ENCODE results near the gene ERICH6. TPM values are rescaled to one million over a fixed set of nuclear protein-coding genes. Genes with fewer than 3 reads are reported as not detected.

Gene ERICH6
- total RNA-seq, 2 donors from 2014 or later, result 0.19 TPM; not detected in 1

DNA sequence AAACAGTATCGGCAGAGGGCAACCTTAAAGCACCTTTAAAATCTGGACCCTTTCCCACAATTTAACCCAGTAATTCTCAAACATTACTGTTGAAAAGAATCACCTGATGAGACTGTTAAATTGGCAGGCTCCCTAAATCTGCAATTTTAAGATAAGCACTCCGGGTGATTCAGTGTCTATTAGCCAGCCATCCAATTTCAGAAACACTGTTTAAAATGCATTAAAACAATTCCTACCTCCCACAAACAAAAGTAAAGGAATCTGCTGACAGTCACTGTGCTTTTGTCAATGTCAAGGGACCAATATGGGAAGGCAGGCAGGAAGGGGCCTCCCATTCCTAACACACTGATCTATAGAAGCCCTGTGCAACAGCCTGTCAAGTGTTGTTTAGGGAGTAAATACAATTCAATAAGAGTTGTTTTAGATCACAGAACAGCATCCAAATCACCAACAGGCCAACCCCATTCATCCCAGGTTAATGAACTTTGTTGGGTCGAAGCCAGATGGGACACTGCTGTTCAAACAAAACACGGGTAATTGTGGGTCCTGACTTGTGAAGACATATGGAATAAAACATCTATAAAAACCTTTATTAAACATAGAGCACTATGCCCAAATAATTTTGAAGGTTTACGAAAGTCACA, 37.9 kb upstream of the ERICH6 start:
- ATAC-seq (replicated peaks in 1 of 2) (no peak), DNase-seq (no peak)
- no peaks in the 10 kb centered on the region for H3K9me3 Mint-ChIP-seq
- peak overlapping the region; percentile 98 for H3K27ac Mint-ChIP-seq
- peak overlapping the region; percentile 91 to 94 for H3K4me3 Mint-ChIP-seq
- peaks cover 13 to 33% of the 10 kb centered on the region in 2 donors for H3K36me3 Mint-ChIP-seq (ENCODE audit: insufficient read depth in 2 of 2)
- peaks cover 100% of the 10 kb centered on the region for H3K4me1 Mint-ChIP-seq (ENCODE audit: low read depth)
- no peaks in the 10 kb centered on the region for H3K27me3 Mint-ChIP-seq (ENCODE audit: low read depth)

DNA sequence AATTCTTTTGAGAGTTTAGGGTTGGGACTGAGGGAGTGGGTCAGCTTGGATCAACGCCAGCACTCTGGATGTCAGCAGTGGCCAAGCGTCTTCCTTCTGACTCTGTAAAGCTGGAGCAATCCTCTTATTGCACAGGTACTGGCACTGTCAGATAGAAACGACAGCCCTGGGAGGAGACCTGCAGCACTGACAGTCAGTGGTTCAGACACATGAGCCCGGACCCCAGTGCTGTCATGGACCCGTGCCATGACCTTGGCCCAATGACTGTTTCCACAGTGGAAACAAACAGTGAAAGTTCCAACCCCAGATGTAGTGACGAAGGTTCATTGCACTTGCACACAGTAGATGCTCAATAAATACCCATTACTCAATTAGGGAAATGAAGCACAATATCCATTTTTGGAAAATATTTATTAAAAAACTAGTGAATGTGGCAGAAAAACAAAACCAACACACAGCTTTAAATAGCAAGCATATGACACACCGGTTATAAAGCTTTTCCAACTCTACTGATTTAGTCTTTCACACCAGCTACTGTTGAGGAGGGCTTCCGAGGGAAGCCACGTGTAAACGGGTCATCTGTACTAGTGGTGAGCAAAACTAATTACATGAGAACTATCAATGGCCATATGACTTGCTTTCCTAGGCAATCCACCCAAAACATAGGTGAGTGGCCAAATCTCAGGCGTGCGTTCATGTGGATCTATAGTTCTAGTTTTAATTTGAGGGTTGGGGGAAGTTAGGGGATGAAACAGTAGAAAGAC, 37.2 kb upstream of the ERICH6 start:
- peak overlapping the region; percentile 98 for H3K27ac Mint-ChIP-seq
- DNase-seq, result peak; percentile 53 to 69

DNA sequence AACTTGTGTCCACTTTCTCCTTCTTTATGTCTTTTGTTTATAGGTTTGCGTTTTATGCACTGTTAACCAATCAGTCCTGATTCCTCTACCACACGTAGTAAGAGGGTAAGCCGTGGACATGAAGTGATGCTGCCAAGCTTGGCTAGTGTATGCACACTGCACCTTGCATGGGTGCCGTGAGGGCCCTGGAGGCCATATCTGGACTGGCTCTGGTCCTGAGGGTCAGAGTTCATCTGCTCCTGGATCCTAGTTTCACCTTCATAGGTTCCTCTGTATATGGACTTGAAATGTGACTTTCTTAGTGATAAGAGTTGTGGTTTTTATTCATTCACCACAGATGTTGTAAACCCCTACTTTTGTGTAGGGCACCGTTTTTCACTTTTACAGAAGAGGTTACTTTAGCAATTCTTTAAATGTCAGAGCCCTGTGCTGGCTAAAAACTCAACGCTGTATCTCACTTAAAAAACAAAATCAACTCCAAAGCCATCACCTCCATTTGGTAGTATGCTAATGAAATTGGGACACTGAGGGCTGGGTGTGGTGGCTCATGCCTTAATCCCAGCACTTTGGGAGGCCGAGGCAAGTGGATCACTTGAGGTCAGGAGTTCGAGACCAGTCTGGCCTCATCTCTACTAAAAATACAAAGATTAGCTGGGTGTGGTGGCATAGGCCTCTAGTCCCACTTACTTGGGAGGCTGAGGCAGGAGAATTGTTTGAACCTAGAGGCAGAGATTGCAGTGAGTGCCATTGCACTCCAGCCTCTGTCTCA, 36.3 kb upstream of the ERICH6 start:
- peak overlapping the region; percentile 91 to 94 for H3K4me3 Mint-ChIP-seq
- H3K36me3 Mint-ChIP-seq (ENCODE audit: insufficient read depth in 2 of 2), result peaks cover 9 to 26% of the 10 kb centered on the region in 2 donors
- ATAC-seq (replicated peaks in 1 of 2) (peak; percentile 44 to 45), DNase-seq (peak; percentile 30 to 47)
- peaks cover 100% of the 10 kb centered on the region for H3K4me1 Mint-ChIP-seq (ENCODE audit: low read depth)
- H3K27ac Mint-ChIP-seq, result peak overlapping the region; percentile 98
- no peaks in the 10 kb centered on the region for H3K27me3 Mint-ChIP-seq (ENCODE audit: low read depth)
- no peaks in the 10 kb centered on the region for H3K9me3 Mint-ChIP-seq

More for the DNA sequence above, 37.2 kb upstream of the ERICH6 start:
- Mint-ChIP-seq H3K9me3 (no peaks in the 10 kb centered on the region), H3K27me3 (ENCODE audit: low read depth) (no peaks in the 10 kb centered on the region), H3K4me1 (ENCODE audit: low read depth) (peaks cover 100% of the 10 kb centered on the region), H3K36me3 (ENCODE audit: insufficient read depth in 2 of 2) (peaks cover 11 to 30% of the 10 kb centered on the region in 2 donors), H3K4me3 (peak overlapping the region; percentile 91 to 94)
- peak; percentile 43 to 45 for ATAC-seq (replicated peaks in 1 of 2)

DNA sequence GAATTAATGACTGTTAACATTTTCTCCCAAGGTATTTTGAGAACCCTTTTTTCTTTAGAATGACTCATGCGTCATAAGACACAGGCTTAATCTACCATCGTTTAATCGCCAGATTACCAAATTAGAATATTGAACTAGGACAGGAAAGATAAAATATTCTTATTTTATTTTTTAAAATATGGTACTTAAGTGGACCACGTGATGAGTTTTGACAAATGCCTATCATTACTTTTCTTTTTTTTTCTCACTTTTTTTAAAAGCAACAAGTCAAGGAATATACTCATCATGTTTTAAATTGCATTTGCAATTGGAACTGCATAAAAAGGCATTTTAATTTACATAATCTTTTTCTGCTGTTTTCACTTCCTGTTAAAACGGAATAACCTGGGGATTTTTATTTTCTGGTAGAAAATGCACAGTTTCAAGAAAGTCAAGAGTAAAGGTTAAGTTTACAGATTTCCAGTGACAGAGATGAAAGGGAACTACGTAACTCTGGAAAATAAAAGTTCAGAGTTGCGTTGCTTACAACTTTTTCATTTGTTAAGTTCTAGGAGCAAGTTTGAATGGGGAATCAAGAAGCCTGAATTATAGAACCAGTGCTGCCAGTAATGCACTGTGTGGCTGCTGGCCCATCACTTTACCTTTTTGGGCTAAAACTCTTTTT, 35.6 kb upstream of the ERICH6 start:
- Mint-ChIP-seq H3K4me3 (peak overlapping the region; percentile 91 to 94), H3K27ac (peak overlapping the region; percentile 98), H3K4me1 (ENCODE audit: low read depth) (peaks cover 96% of the 10 kb centered on the region), H3K36me3 (ENCODE audit: insufficient read depth in 2 of 2) (peaks cover 8 to 26% of the 10 kb centered on the region in 2 donors), H3K9me3 (no peaks in the 10 kb centered on the region), H3K27me3 (ENCODE audit: low read depth) (no peaks in the 10 kb centered on the region)
- DNase-seq, result no peak
- ATAC-seq (replicated peaks in 1 of 2), result peak; percentile 3 to 16

DNA sequence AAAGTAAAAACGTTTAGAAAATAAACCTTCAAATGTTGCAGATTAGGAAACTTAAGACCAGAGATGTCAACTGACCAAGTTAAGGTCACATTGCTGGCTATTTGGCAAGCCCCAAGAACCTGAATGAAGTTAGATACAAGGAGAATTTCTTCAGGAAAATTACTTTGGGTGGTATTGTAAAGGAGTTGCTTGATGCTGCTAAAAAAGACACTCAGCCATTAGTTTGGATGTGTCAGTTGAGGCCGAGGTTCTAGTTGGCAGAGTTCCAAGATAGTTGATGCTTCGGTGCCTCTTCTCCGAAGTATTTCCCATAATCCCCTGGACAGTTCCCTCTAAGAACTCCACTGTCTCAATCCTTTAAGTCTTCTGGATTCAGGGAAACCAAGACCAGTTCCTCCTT, 35.0 kb upstream of the ERICH6 start:
- Mint-ChIP-seq H3K9me3 (no peaks in the 10 kb centered on the region), H3K4me1 (ENCODE audit: low read depth) (peaks cover 96% of the 10 kb centered on the region), H3K4me3 (peak overlapping the region; percentile 91 to 94), H3K27ac (peak overlapping the region; percentile 98), H3K36me3 (ENCODE audit: insufficient read depth in 2 of 2) (peaks cover 8 to 24% of the 10 kb centered on the region in 2 donors), H3K27me3 (ENCODE audit: low read depth) (no peaks in the 10 kb centered on the region)
- ATAC-seq (replicated peaks in 1 of 2) (no peak), DNase-seq (no peak)

- ATAC-seq (replicated peaks in 1 of 2) (peak; percentile 79 to 82), DNase-seq (peak; percentile 70 to 83)
- peaks cover 7 to 19% of the 10 kb centered on the region in 2 donors for H3K36me3 Mint-ChIP-seq (ENCODE audit: insufficient read depth in 2 of 2)
- no peaks in the 10 kb centered on the region for H3K9me3 Mint-ChIP-seq
- peak overlapping the region; percentile 91 to 94 for H3K4me3 Mint-ChIP-seq
- peak overlapping the region; percentile 98 for H3K27ac Mint-ChIP-seq
- H3K4me1 Mint-ChIP-seq (ENCODE audit: low read depth), result peaks cover 95% of the 10 kb centered on the region
- H3K27me3 Mint-ChIP-seq (ENCODE audit: low read depth), result no peaks in the 10 kb centered on the region
Observed at GRCh38 chr3:150737874-150738679, 34.4 kb upstream of the ERICH6 start.

DNA sequence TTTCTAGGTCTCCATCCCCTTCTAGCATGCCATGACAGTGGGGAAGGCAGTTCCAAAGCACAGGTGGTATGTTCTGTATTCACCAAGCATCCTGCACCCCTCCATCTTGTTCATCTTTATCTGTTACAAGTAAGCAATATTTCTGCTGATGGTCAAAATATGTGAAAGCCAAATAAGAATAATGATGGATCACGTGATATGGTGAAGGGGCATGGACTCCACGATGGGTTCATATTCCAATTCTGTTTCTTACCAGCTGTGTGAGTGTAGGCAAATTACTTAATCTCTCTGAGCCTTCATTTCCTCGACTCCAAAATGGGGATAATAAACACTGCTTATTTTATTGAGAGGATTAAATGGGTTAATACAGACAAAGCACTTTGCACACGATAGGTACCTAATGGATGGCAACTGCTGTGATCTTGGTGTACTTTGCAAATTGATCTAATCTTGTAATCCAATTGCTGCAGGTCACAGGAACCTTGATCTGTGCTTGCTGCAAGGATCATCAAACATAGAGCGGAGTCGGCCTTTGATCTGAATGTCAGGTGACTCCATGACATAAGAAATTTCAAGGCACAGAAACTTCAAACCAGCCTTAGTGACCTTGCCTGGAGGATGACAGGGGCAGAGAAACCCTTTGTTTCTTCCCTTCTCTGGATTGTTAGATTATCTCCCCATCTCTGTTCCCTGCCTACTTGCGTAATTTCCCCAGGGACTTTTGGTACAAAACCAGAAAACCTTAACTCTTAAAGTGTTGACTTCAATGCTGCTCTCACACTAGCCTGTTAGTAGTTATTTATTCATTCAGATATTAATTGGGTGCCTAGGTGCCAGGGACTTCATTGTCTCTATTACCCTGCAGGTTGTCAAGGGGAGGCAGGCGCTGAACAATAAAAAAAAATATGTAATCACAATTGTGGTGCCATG, 33.4 kb upstream of the ERICH6 start:
- Mint-ChIP-seq H3K4me1 (ENCODE audit: low read depth) (peaks cover 86% of the 10 kb centered on the region), H3K9me3 (no peaks in the 10 kb centered on the region), H3K27me3 (ENCODE audit: low read depth) (no peaks in the 10 kb centered on the region), H3K27ac (peak overlapping the region; percentile 98), H3K4me3 (peak overlapping the region; percentile 91 to 94), H3K36me3 (ENCODE audit: insufficient read depth in 2 of 2) (peaks cover 4 to 13% of the 10 kb centered on the region in 2 donors)
- DNase-seq (no peak), ATAC-seq (replicated peaks in 1 of 2) (no peak)

DNA sequence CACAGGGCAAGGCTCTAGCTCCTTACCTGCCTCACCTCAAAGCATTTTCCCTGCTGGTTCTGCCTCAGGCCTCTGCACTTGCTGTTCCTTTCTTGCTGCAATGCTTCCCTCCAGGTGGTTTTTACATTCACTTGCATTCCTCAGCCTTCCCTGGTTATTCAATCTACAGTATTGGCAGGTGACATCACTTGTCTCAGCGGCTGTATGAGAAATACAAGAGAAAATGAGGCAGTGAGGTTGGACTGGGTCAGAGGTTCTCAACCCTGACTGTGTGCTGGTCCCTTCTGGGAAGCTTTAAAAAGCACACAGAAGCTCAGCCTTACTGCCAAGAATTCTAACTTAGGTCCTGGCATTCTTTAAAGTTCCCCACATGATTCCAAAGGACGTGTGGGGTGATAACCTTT, 32.6 kb upstream of the ERICH6 start:
- no peaks in the 10 kb centered on the region for H3K9me3 Mint-ChIP-seq
- H3K4me3 Mint-ChIP-seq, result no peak overlapping the region
- peaks cover 77% of the 10 kb centered on the region for H3K4me1 Mint-ChIP-seq (ENCODE audit: low read depth)
- ATAC-seq (replicated peaks in 1 of 2), result no peak
- no peaks in the 10 kb centered on the region for H3K27me3 Mint-ChIP-seq (ENCODE audit: low read depth)
- H3K27ac Mint-ChIP-seq, result no peak overlapping the region
- H3K36me3 Mint-ChIP-seq (ENCODE audit: insufficient read depth in 2 of 2), result peaks cover 3 to 11% of the 10 kb centered on the region in 2 donors
- no peak for DNase-seq

DNA sequence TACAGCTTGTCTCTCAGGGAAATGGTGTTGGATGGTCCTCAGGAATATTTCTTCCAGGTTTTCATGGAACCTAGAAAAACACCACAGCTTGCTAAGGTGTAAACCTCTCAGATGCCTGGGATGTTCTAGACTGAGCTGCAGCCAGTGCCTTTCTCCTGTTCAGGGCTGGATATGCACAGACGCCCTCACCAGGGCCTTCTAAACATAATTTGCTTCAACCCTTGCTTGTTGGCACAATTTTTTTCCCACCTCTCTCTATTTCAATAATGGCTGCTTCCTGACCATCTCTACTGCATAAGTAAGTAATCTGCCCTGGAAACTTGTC, 31.0 kb upstream of the ERICH6 start:
- H3K36me3 Mint-ChIP-seq (ENCODE audit: insufficient read depth in 2 of 2), result peaks cover 0 to 2% of the 10 kb centered on the region in 2 donors
- H3K27me3 Mint-ChIP-seq (ENCODE audit: low read depth), result no peaks in the 10 kb centered on the region
- no peak overlapping the region for H3K27ac Mint-ChIP-seq
- no peak overlapping the region for H3K4me3 Mint-ChIP-seq
- no peaks in the 10 kb centered on the region for H3K9me3 Mint-ChIP-seq
- no peak for ATAC-seq (replicated peaks in 1 of 2)
- DNase-seq, result no peak
- H3K4me1 Mint-ChIP-seq (ENCODE audit: low read depth), result peaks cover 62% of the 10 kb centered on the region

GRCh38 chr3:150733936-150734794, 30.4 kb upstream of the ERICH6 start:
- Mint-ChIP-seq H3K4me1 (ENCODE audit: low read depth) (peaks cover 56% of the 10 kb centered on the region), H3K9me3 (no peaks in the 10 kb centered on the region), H3K27ac (no peak overlapping the region), H3K27me3 (ENCODE audit: low read depth) (no peaks in the 10 kb centered on the region), H3K4me3 (no peak overlapping the region), H3K36me3 (ENCODE audit: insufficient read depth in 2 of 2) (peaks cover 0 to 2% of the 10 kb centered on the region in 2 donors)
- ATAC-seq (replicated peaks in 1 of 2) (no peak), DNase-seq (no peak)

All from activated T-cell treated with anti-CD3 and anti-CD28 coated beads, Interleukin-2, amount 50 U/mL, for 72 hours (primary cell).